Muscle layer of duodenum (tissue), 2 donors: ENCODE results near the gene SPINT1.

ENCODE experiments used
- H3K27ac ChIP-seq: one replicate; pipeline ENCODE4 v1.7.0; 2013; ENCODE audit warnings: mild to moderate bottlenecking, low read length
- H3K27me3 ChIP-seq: one replicate; pipeline ENCODE4 v1.7.0; 2013; ENCODE audit warnings: low read depth, mild to moderate bottlenecking, control low read depth, low read length
- H3K36me3 ChIP-seq, 2 donors: one replicate each; pipeline ENCODE4 v1.7.0; 2013; ENCODE audit warnings: low read length in 2 of 2, control low read depth in 1 of 2, mild to moderate bottlenecking in 1 of 2; ENCODE audit not compliant: insufficient read depth in 2 of 2, control insufficient read depth in 1 of 2
- H3K4me1 ChIP-seq, 2 donors: one replicate each; pipeline ENCODE4 v1.7.0; 2013; ENCODE audit warnings: low read length in 2 of 2, mild to moderate bottlenecking in 2 of 2, control low read depth in 1 of 2, moderate library complexity in 1 of 2; ENCODE audit not compliant: insufficient read depth in 2 of 2, control insufficient read depth in 1 of 2
- H3K4me3 ChIP-seq, 2 donors: one replicate each; pipeline ENCODE4 v1.7.0; 2013; ENCODE audit warnings: low read length in 2 of 2, low read depth in 1 of 2, mild to moderate bottlenecking in 1 of 2
- H3K9me3 ChIP-seq, 2 donors: one replicate each; pipeline ENCODE4 v1.7.0; 2013; ENCODE audit warnings: low read length in 2 of 2, control low read depth in 1 of 2, mild to moderate bottlenecking in 1 of 2; ENCODE audit not compliant: control insufficient read depth in 1 of 2
- donor health status: healthy.

Gene SPINT1

GRCh38 chr15:40900256-40901052 lies 56.6 kb downstream of the SPINT1 start:
- Histone ChIP-seq H3K27me3 (no peaks in the 10 kb centered on the region), H3K4me1 (peaks cover 5 to 9% of the 10 kb centered on the region in 2 donors), H3K4me3 (no peak overlapping the region), H3K27ac (no peak overlapping the region), H3K36me3 (peaks cover 27 to 52% of the 10 kb centered on the region in 2 donors), H3K9me3 (no peaks in the 10 kb centered on the region)

GRCh38 chr15:40901053-40901443 lies 57.2 kb downstream of the SPINT1 start:
- Histone ChIP-seq H3K9me3 (no peaks in the 10 kb centered on the region), H3K27ac (no peak overlapping the region), H3K4me1 (peaks cover 0 to 9% of the 10 kb centered on the region in 2 donors), H3K36me3 (peaks cover 25 to 49% of the 10 kb centered on the region in 2 donors), H3K4me3 (no peak overlapping the region), H3K27me3 (no peaks in the 10 kb centered on the region)

- no peaks in the 10 kb centered on the region for H3K27me3 ChIP-seq
- H3K4me3 ChIP-seq = no peak overlapping the region
- peaks cover 4 to 18% of the 10 kb centered on the region in 2 donors for H3K4me1 ChIP-seq
- H3K36me3 ChIP-seq = peaks cover 24 to 47% of the 10 kb centered on the region in 2 donors
- H3K27ac ChIP-seq = no peak overlapping the region
- H3K9me3 ChIP-seq = no peaks in the 10 kb centered on the region
Observed at GRCh38 chr15:40902605-40903561, 59.0 kb downstream of the SPINT1 start.

- peaks cover 4 to 18% of the 10 kb centered on the region in 2 donors for H3K4me1 ChIP-seq
Observed at GRCh38 chr15:40904552-40905201, 60.8 kb downstream of the SPINT1 start.

GRCh38 chr15:40906091-40906990 lies 62.5 kb downstream of the SPINT1 start:
- peak overlapping the region; percentile 77 for H3K27ac ChIP-seq
- H3K4me3 ChIP-seq = peak overlapping the region; percentile 52 to 70
- H3K9me3 ChIP-seq = no peaks in the 10 kb centered on the region
- no peaks in the 10 kb centered on the region for H3K27me3 ChIP-seq
- peaks cover 9 to 19% of the 10 kb centered on the region in 2 donors for H3K36me3 ChIP-seq
- peaks cover 4 to 18% of the 10 kb centered on the region in 2 donors for H3K4me1 ChIP-seq

More at GRCh38 chr15:40904552-40905201, 60.8 kb downstream of the SPINT1 start:
- Histone ChIP-seq H3K9me3 (no peaks in the 10 kb centered on the region), H3K27me3 (no peaks in the 10 kb centered on the region), H3K27ac (no peak overlapping the region), H3K4me3 (no peak overlapping the region), H3K36me3 (peaks cover 13 to 33% of the 10 kb centered on the region in 2 donors)

- Histone ChIP-seq H3K36me3 (peaks cover 9 to 19% of the 10 kb centered on the region in 2 donors), H3K9me3 (no peaks in the 10 kb centered on the region), H3K4me1 (peaks cover 4 to 18% of the 10 kb centered on the region in 2 donors), H3K27ac (peak overlapping the region; percentile 77), H3K27me3 (no peaks in the 10 kb centered on the region), H3K4me3 (peak overlapping the region; percentile 52 to 70)
Observed at GRCh38 chr15:40906991-40907802, 63.3 kb downstream of the SPINT1 start.
